SK-N-SH treated with all-trans-retinoic acid at 6 μM for 48 hours (cell line): ENCODE data around the gene SUN5.

Experiments
- ATAC-seq: fragments of 200-7000 bp; cut with Tn5 transposase; 3 replicates; pipeline ENCODE4 v1.9.1; 2020; ENCODE audit warnings: mild to moderate bottlenecking, moderate library complexity
- ARNTL ChIP-seq: fragments of 450-650 bp; formaldehyde crosslinking; IDR thresholded peaks from 2 replicates; pipeline ENCODE4 v1.5.0; 2020; ENCODE audit warnings: low read depth, mild to moderate bottlenecking, moderate library complexity, borderline replicate concordance
- BACH2 ChIP-seq: fragments of 250-450 bp; sonication (Bioruptor Pico); IDR thresholded peaks from 2 replicates; pipeline ENCODE4 v1.9.0; 2021; ENCODE audit warnings: mild to moderate bottlenecking, borderline replicate concordance
- CSDC2 ChIP-seq: fragments of 250-450 bp; sonication (Bioruptor Pico); IDR thresholded peaks from 2 replicates; pipeline ENCODE4 v1.5.0; 2020; ENCODE audit warnings: mild to moderate bottlenecking, moderate library complexity
- ESRRG ChIP-seq: fragments of 250-450 bp; sonication (Bioruptor Pico); IDR thresholded peaks from 2 replicates; pipeline ENCODE4 v1.6.1; 2021; ENCODE audit warnings: mild to moderate bottlenecking
- GLIS3 ChIP-seq: fragments of 250-450 bp; sonication (Bioruptor Pico); IDR thresholded peaks from 2 replicates; pipeline ENCODE4 v1.5.0; 2020; ENCODE audit warnings: mild to moderate bottlenecking, moderate library complexity
- ISL1 ChIP-seq: fragments of 250-450 bp; sonication (Bioruptor Pico); IDR thresholded peaks from 2 replicates; pipeline ENCODE4 v2.1.2; 2022; ENCODE audit warnings: mild to moderate bottlenecking, moderate library complexity
- OSR1 ChIP-seq: fragments of 250-450 bp; sonication (Bioruptor Pico); IDR thresholded peaks from 2 replicates; pipeline ENCODE4 v1.8.0; 2022; ENCODE audit warnings: moderate library complexity, mild to moderate bottlenecking, inconsistent platforms
- PPARA ChIP-seq: fragments of 250-450 bp; sonication (Bioruptor Pico); IDR thresholded peaks from 2 replicates; pipeline ENCODE4 v1.5.0; 2020; ENCODE audit warnings: mild to moderate bottlenecking, borderline replicate concordance
- RARB ChIP-seq: fragments of 250-450 bp; sonication (Bioruptor Pico); IDR thresholded peaks from 2 replicates; pipeline ENCODE4 v1.8.0; 2021; ENCODE audit warnings: mild to moderate bottlenecking, moderate library complexity
- SNAI2 ChIP-seq: fragments of 250-450 bp; sonication (Bioruptor Pico); IDR thresholded peaks from 2 replicates; pipeline ENCODE4 v1.5.0; 2020; ENCODE audit warnings: mild to moderate bottlenecking, moderate library complexity
- TCF4 ChIP-seq: fragments of 250-450 bp; sonication (Bioruptor Pico); IDR thresholded peaks from 2 replicates; pipeline ENCODE4 v1.8.0; 2021; ENCODE audit warnings: mild to moderate bottlenecking, moderate library complexity, borderline replicate concordance
- TOX ChIP-seq: fragments of 250-450 bp; sonication (Bioruptor Pico); IDR thresholded peaks from 2 replicates; pipeline ENCODE4 v1.8.0; 2021; ENCODE audit warnings: mild to moderate bottlenecking, moderate library complexity, borderline replicate concordance
- ZC3H10 ChIP-seq: fragments of 250-450 bp; sonication (Bioruptor Pico); IDR thresholded peaks from 2 replicates; pipeline ENCODE4 v1.5.1; 2021; ENCODE audit warnings: mild to moderate bottlenecking, moderate library complexity
- ZFP3 ChIP-seq: fragments of 250-450 bp; sonication (Bioruptor Pico); IDR thresholded peaks from 2 replicates; pipeline ENCODE4 v1.5.0; 2020; ENCODE audit warnings: mild to moderate bottlenecking, moderate library complexity
- ZFP30 ChIP-seq: fragments of 450-650 bp; formaldehyde crosslinking; IDR thresholded peaks from 2 replicates; pipeline ENCODE4 v1.5.0; 2022; ENCODE audit warnings: mild to moderate bottlenecking, moderate library complexity
- ZNF565 ChIP-seq: fragments of 450-650 bp; formaldehyde crosslinking; conservative IDR thresholded peaks from 2 replicates; pipeline ENCODE4 v1.5.0; 2020; ENCODE audit warnings: low read depth, mild to moderate bottlenecking, moderate library complexity
- ZNF70 ChIP-seq: fragments of 450-650 bp; formaldehyde crosslinking; IDR thresholded peaks from 2 replicates; pipeline ENCODE4 v1.5.0; 2020; ENCODE audit warnings: mild to moderate bottlenecking, moderate library complexity
- ZNF8 ChIP-seq: fragments of 450-650 bp; formaldehyde crosslinking; IDR thresholded peaks from 2 replicates; pipeline ENCODE4 v1.5.0; 2020; ENCODE audit warnings: mild to moderate bottlenecking, moderate library complexity
- TF ChIP-seq, protein P1 (sequence below): fragments of 250-450 bp; sonication (Bioruptor Pico); IDR thresholded peaks from 2 replicates; pipeline ENCODE4 v1.8.0; 2021; ENCODE audit warnings: low read depth, mild to moderate bottlenecking, moderate library complexity, borderline replicate concordance
- TF ChIP-seq, protein P2 (sequence below): fragments of 250-450 bp; sonication (Bioruptor Pico); IDR thresholded peaks from 2 replicates; pipeline ENCODE4 v1.5.0; 2020; ENCODE audit warnings: mild to moderate bottlenecking, moderate library complexity
- TF ChIP-seq, protein P3 (sequence below): fragments of 250-450 bp; sonication (Bioruptor Pico); IDR thresholded peaks from 2 replicates; pipeline ENCODE4 v1.5.1; 2020; ENCODE audit warnings: low read depth, mild to moderate bottlenecking, moderate library complexity
- TF ChIP-seq, protein P4 (sequence below): fragments of 250-450 bp; sonication (Bioruptor Pico); IDR thresholded peaks from 2 replicates; pipeline ENCODE4 v1.5.1; 2021; ENCODE audit warnings: mild to moderate bottlenecking, moderate library complexity

Gene SUN5

DNA sequence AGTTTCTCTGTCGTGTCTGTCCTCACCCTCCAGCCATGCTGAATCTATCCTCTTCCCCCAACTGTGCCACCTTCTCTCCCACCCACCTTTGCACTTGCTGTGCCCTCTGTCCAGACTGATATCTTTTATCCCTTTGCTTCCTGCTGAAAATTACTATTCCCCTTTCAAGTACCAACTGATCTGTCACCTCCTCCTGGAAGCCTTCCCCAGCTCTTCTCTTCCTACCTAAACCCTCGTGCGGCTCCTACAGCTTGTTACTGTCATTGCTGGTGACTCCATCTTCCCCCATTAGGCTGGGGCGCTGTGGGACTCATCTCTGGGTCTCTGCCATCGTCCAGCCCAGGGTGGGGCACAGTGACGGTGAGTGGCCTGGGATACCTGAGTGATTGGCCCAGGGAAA is 28.3 kb upstream of the SUN5 start (continued):
- TF ChIP-seq, protein P1, sequence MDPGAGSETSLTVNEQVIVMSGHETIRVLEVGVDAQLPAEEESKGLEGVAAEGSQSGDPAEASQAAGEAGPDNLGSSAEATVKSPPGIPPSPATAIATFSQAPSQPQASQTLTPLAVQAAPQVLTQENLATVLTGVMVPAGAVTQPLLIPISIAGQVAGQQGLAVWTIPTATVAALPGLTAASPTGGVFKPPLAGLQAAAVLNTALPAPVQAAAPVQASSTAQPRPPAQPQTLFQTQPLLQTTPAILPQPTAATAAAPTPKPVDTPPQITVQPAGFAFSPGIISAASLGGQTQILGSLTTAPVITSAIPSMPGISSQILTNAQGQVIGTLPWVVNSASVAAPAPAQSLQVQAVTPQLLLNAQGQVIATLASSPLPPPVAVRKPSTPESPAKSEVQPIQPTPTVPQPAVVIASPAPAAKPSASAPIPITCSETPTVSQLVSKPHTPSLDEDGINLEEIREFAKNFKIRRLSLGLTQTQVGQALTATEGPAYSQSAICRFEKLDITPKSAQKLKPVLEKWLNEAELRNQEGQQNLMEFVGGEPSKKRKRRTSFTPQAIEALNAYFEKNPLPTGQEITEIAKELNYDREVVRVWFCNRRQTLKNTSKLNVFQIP: no peak

DNA sequence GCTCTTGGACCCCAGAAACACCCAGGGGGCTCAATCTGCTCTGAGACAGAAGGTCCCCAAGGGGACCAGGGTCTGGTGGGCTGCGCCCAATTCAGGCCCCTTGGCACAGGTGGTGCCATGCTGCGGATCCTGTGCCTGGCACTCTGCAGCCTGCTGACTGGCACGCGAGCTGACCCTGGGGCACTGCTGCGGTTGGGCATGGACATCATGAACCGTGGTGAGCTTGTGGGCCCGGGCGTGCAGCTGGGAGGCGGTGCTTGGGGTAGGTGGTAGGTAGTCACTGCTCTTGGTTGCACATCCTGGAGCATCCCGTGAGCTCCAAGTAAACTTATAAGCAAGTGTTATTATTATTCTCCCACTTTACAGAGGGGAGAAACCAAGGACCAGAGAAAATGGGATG is 27.3 kb upstream of the SUN5 start, which contains the start of gene BPIFB6:
Gene BPIFB6 (plus strand): TSS at position 118 of the 400 bp plus-strand sequence. CDS start 0 bp downstream, at position 118.
- TF ChIP-seq RARB: no peak
- no peak for TF ChIP-seq GLIS3 (CRISPR knock-in tag)
- no peak for TF ChIP-seq ARNTL (CRISPR knock-in tag)
- no peak for TF ChIP-seq ZNF8
- no peak for TF ChIP-seq ZFP3 (CRISPR knock-in tag)
- no peak for TF ChIP-seq ISL1 (CRISPR knock-in tag)
- no peak for TF ChIP-seq TOX (CRISPR knock-in tag)
- no peak for TF ChIP-seq ZFP30 (CRISPR knock-in tag)
- TF ChIP-seq TCF4 (CRISPR knock-in tag): no peak
- TF ChIP-seq, all 23 proteins: peak for 0
- no peak for ATAC-seq

DNA sequence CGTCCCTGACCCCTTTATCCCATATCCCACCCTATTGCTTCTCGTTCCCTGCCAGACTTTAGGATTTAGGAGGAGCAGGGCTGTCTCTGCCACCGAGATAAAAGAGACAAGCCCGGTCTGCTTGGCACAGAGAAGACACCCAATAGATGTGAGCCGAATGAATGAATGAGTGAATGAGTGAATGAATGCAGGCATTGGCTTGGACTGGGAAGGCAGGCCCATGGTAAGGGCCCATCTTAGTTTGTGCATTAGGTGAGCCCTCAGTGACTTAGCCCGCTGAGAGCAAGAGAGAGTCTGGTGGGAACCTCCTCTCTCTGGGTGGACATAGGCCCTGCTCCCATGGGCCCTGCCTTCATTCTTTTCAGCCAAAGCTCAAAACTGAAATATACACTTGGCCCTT is 26.3 kb upstream of the SUN5 start:
- ATAC-seq: no peak
- no peak for TF ChIP-seq PPARA (CRISPR knock-in tag)
- TF ChIP-seq ZNF70 (CRISPR knock-in tag): no peak
- no peak for TF ChIP-seq RARB
- TF ChIP-seq BACH2: no peak
- no peak for TF ChIP-seq SNAI2 (CRISPR knock-in tag)
- TF ChIP-seq, protein P2, sequence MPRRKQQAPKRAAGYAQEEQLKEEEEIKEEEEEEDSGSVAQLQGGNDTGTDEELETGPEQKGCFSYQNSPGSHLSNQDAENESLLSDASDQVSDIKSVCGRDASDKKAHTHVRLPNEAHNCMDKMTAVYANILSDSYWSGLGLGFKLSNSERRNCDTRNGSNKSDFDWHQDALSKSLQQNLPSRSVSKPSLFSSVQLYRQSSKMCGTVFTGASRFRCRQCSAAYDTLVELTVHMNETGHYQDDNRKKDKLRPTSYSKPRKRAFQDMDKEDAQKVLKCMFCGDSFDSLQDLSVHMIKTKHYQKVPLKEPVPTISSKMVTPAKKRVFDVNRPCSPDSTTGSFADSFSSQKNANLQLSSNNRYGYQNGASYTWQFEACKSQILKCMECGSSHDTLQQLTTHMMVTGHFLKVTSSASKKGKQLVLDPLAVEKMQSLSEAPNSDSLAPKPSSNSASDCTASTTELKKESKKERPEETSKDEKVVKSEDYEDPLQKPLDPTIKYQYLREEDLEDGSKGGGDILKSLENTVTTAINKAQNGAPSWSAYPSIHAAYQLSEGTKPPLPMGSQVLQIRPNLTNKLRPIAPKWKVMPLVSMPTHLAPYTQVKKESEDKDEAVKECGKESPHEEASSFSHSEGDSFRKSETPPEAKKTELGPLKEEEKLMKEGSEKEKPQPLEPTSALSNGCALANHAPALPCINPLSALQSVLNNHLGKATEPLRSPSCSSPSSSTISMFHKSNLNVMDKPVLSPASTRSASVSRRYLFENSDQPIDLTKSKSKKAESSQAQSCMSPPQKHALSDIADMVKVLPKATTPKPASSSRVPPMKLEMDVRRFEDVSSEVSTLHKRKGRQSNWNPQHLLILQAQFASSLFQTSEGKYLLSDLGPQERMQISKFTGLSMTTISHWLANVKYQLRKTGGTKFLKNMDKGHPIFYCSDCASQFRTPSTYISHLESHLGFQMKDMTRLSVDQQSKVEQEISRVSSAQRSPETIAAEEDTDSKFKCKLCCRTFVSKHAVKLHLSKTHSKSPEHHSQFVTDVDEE (CRISPR knock-in tag): no peak
- TF ChIP-seq TOX (CRISPR knock-in tag): no peak
- TF ChIP-seq ARNTL (CRISPR knock-in tag): no peak

DNA sequence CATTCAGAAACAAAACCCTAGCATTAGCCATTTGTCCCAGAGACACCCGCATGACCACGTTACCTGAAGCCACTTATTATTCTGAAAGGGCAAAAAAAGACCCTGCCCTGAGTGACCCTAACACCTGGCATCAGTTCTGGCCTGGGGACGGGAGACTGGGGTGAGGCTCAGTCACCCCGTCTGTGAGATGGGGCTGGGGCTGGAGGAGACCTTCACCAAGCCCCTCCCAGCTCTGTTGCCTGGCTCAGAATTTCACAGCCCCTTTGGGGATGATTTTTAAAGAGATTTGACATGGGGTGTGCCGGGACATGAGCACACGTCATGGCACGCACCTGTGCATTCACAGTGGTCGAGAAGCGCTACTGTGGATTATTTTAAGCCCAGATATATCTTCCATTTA is 25.8 kb upstream of the SUN5 start:
- ATAC-seq: no peak
- TF ChIP-seq, protein P3, sequence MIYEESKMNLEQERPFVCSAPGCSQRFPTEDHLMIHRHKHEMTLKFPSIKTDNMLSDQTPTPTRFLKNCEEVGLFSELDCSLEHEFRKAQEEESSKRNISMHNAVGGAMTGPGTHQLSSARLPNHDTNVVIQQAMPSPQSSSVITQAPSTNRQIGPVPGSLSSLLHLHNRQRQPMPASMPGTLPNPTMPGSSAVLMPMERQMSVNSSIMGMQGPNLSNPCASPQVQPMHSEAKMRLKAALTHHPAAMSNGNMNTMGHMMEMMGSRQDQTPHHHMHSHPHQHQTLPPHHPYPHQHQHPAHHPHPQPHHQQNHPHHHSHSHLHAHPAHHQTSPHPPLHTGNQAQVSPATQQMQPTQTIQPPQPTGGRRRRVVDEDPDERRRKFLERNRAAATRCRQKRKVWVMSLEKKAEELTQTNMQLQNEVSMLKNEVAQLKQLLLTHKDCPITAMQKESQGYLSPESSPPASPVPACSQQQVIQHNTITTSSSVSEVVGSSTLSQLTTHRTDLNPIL (CRISPR knock-in tag): no peak
- TF ChIP-seq OSR1 (CRISPR knock-in tag) (no peak), ZNF565 (CRISPR knock-in tag) (no peak), GLIS3 (CRISPR knock-in tag) (no peak), ZC3H10 (CRISPR knock-in tag) (no peak), BACH2 (no peak), CSDC2 (no peak), RARB (no peak), ZFP30 (CRISPR knock-in tag) (no peak), SNAI2 (CRISPR knock-in tag) (no peak), PPARA (CRISPR knock-in tag) (no peak), TOX (CRISPR knock-in tag) (no peak), ESRRG (CRISPR knock-in tag) (no peak), ZNF70 (CRISPR knock-in tag) (no peak), TCF4 (CRISPR knock-in tag) (no peak), ZFP3 (CRISPR knock-in tag) (no peak), ISL1 (CRISPR knock-in tag) (no peak)
- TF ChIP-seq, protein P2 (CRISPR knock-in tag): no peak
- TF ChIP-seq, protein P1: no peak
- TF ChIP-seq, protein P4, sequence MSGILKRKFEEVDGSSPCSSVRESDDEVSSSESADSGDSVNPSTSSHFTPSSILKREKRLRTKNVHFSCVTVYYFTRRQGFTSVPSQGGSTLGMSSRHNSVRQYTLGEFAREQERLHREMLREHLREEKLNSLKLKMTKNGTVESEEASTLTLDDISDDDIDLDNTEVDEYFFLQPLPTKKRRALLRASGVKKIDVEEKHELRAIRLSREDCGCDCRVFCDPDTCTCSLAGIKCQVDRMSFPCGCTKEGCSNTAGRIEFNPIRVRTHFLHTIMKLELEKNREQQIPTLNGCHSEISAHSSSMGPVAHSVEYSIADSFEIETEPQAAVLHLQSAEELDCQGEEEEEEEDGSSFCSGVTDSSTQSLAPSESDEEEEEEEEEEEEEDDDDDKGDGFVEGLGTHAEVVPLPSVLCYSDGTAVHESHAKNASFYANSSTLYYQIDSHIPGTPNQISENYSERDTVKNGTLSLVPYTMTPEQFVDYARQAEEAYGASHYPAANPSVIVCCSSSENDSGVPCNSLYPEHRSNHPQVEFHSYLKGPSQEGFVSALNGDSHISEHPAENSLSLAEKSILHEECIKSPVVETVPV (CRISPR knock-in tag): no peak
